Tibial artery (tissue), 4 donors: ENCODE data around the gene PSD4.
A peak's percentile ranks its signal among the peaks of the same experiment; 100 is the strongest.

ENCODE experiments used
- DNase-seq, 2 donors: peaks; one replicate each; pipeline ENCODE4 v3.0.0-alpha.2; 2019
- H3K27ac ChIP-seq, 2 donors: fragments of 200-600 bp; sonication (generic) in 1 of 2; 1 replicate in 1 of 2; 2 replicates in 1 of 2; pipeline ENCODE4 v1.5.1; 2018 to 2019; ENCODE audit warnings: mild to moderate bottlenecking in 1 of 2
- H3K27me3 ChIP-seq, 2 donors: fragments of 200-600 bp; sonication (generic) in 1 of 2; one replicate each; pipeline versions ENCODE4 v1.5.1 to v1.6.0; 2016 to 2019
- H3K36me3 ChIP-seq, 3 donors: fragments of 200-600 bp; sonication (generic) in 2 of 3; one replicate each; pipeline ENCODE4 v1.5.1; 2016 to 2019; ENCODE audit warnings: mild to moderate bottlenecking in 2 of 3
- H3K4me1 ChIP-seq, 4 donors: fragments of 200-600 bp; sonication (generic) in 2 of 4; 1 replicate in 3 of 4; 2 replicates in 1 of 4; pipeline ENCODE4 v1.5.1; 2016 to 2019
- H3K4me3 ChIP-seq, 2 donors: fragments of 200-600 bp; sonication (generic) in 1 of 2; 1 replicate in 1 of 2; 2 replicates in 1 of 2; pipeline ENCODE4 v1.5.1; 2018 to 2019; ENCODE audit warnings: mild to moderate bottlenecking in 2 of 2
- H3K9me3 ChIP-seq, 3 donors: fragments of 200-600 bp; sonication (generic) in 1 of 3; one replicate each; pipeline ENCODE4 v1.5.1; 2016 to 2019
- CTCF ChIP-seq, 2 experiments: fragments of 200-600 bp in 1 of 2; fragments of 450-650 bp in 1 of 2; IDR thresholded peaks; one replicate each; pipeline ENCODE4 v1.5.1; 2017 to 2019; ENCODE audit warnings: antibody characterized with exemption in 2 of 2, mild to moderate bottlenecking in 1 of 2, moderate library complexity in 1 of 2
- intact Hi-C: fragments of 100-400 bp; cut with DNase I; formaldehyde crosslinking; loops from one replicate; pipeline ENCODE4 v1.15.0; 2023; ENCODE audit warnings: low total_unique reads

Gene PSD4

GRCh38 chr2:113174376-113174750, 592 bp downstream of the PSD4 start:
- H3K27ac ChIP-seq = no peak overlapping the region
- DNase-seq = no peak
- no peak for TF ChIP-seq CTCF (IDR thresholded peaks at IDR 0.05)
- no peaks in the 10 kb centered on the region for H3K9me3 ChIP-seq
- no peaks in the 10 kb centered on the region for H3K4me1 ChIP-seq
- no peaks in the 10 kb centered on the region for H3K36me3 ChIP-seq
- intact Hi-C loops = no loop called here
- peak overlapping the region in 1 of 2 donors; percentile 28 for H3K4me3 ChIP-seq
- no peaks in the 10 kb centered on the region for H3K27me3 ChIP-seq

GRCh38 chr2:113175042-113175628, 1.4 kb downstream of the PSD4 start:
- Histone ChIP-seq H3K36me3 (no peaks in the 10 kb centered on the region), H3K27me3 (no peaks in the 10 kb centered on the region), H3K9me3 (no peaks in the 10 kb centered on the region), H3K4me1 (no peaks in the 10 kb centered on the region), H3K4me3 (no peak overlapping the region), H3K27ac (no peak overlapping the region)
- no peak for TF ChIP-seq CTCF (IDR thresholded peaks at IDR 0.05)
- DNase-seq = peak in 1 of 2 donors; percentile 50
- intact Hi-C loops = no loop called here

GRCh38 chr2:113175736-113176695, 2.2 kb downstream of the PSD4 start:
- H3K9me3 ChIP-seq = no peaks in the 10 kb centered on the region
- no peak overlapping the region for H3K27ac ChIP-seq
- H3K36me3 ChIP-seq = no peaks in the 10 kb centered on the region
- TF ChIP-seq CTCF (IDR thresholded peaks at IDR 0.05) = no peak
- intact Hi-C loops = no loop called here
- H3K27me3 ChIP-seq = no peaks in the 10 kb centered on the region
- no peak overlapping the region for H3K4me3 ChIP-seq
- no peaks in the 10 kb centered on the region for H3K4me1 ChIP-seq
- DNase-seq = peak in 1 of 2 donors; percentile 37

DNA sequence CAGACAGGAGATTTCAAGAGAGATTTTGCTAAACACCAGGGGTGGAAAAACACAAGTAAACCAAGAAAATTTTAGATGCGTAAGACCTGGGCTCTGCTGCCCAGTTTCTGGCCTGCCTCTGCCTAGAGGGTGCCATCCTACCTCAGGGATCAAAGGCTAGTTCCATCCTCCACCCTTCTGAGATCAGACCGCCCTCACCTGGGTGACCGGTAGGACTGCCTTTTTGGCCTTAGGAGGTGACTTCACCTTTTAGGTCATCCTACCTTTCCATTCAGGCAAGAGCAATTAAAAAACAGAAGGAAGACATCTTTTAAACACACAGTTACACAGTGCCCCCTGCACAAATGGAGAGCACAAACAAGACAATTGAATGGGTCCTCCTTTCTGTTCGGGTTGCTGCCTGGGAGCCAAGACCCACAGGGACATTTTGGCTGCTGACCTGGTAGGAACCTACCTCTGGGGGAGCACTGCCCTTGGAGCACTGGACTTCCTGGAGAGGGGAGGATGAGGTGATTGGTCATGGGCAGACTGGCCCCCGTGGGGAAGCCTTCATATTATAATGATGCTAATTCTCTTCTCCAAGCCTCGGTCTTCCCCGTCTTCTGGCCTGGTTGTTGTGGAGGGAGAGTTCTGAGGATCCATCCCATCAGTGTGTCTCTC, 3.1 kb downstream of the PSD4 start:
- intact Hi-C loops = no loop called here
- TF ChIP-seq CTCF (IDR thresholded peaks at IDR 0.05) = no peak
- no peaks in the 10 kb centered on the region for H3K27me3 ChIP-seq
- H3K27ac ChIP-seq = no peak overlapping the region
- H3K36me3 ChIP-seq = no peaks in the 10 kb centered on the region
- peaks cover 0 to 4% (median 0%) of the 10 kb centered on the region in 4 donors for H3K4me1 ChIP-seq
- DNase-seq = peak in 1 of 2 donors; percentile 28
- H3K9me3 ChIP-seq = no peaks in the 10 kb centered on the region
- no peak overlapping the region for H3K4me3 ChIP-seq

- H3K9me3 ChIP-seq = no peaks in the 10 kb centered on the region
- no peak for TF ChIP-seq CTCF (IDR thresholded peaks at IDR 0.05)
- H3K27me3 ChIP-seq = no peaks in the 10 kb centered on the region
- H3K4me1 ChIP-seq = peaks cover 0 to 4% (median 0%) of the 10 kb centered on the region in 4 donors
- intact Hi-C loops = no loop called here
- H3K36me3 ChIP-seq = no peaks in the 10 kb centered on the region
- no peak overlapping the region for H3K27ac ChIP-seq
- peak in 1 of 2 donors; percentile 25 for DNase-seq
- H3K4me3 ChIP-seq = no peak overlapping the region
These were observed 4.4 kb downstream of the PSD4 start for GRCh38 chr2:113178069-113178746.
